ENCODE data around the gene OR56A1.

DNA sequence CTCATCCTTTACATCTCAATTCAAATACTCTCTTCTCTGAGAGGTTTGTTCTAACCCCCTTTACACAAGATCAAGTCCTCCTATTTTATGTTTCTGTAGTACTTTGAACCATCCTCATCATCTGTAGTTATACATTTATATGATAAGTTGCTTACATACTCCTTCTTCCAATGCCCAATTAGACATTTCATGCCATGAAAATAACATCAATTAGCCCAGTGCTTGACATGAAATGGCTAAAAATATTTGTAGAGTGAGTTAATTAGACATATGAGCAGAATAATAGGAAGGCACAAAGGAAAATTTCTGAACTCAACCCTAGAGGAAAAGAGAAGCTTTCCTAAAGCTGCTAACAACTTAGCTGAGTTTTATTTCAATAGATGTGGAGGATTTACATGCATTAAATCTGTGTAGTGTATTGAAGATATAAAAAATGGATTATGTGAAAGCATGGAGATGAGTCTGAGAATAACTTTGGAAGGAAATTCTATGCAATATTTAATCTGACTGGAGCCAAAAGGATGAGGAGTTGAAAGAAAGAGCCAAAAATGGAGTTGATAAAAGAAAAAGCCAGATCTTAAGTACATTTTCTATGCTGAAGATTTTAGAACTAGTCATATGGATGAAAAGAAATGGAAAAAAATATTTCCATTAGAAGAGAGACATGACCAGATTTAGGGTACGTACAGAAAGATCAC lies at the start of gene OR56A1:
- TF ChIP-seq CTCF (conservative IDR thresholded peaks at IDR 0.05; ENCODE audit: low read length) (no peak), EZH2phosphoT487 (IDR thresholded peaks at IDR 0.05; ENCODE audit: borderline replicate concordance) (no peak)
